Esophagus squamous epithelium (tissue), 4 donors: ENCODE measurements around the gene LRCH4.

ENCODE experiments used
- CTCF ChIP-seq, 6 experiments: fragments of 450-650 bp in 4 of 6; fragments of 200-600 bp in 2 of 6; sonication (generic) in 2 of 6; IDR thresholded peaks; one replicate each; pipeline ENCODE4 v1.5.1; 2016 to 2019; ENCODE audit warnings: antibody characterized with exemption in 6 of 6, mild to moderate bottlenecking in 4 of 6, moderate library complexity in 4 of 6
- POLR2A ChIP-seq, 4 donors: fragments of 450-650 bp; IDR thresholded peaks; one replicate each; pipeline ENCODE4 v1.6.1; 2017; ENCODE audit warnings: antibody characterized with exemption in 4 of 4, mild to moderate bottlenecking in 4 of 4, moderate library complexity in 3 of 4

GRCh38 chr7:100553032-100553431 is 32.9 kb downstream of the LRCH4 start:
- TF ChIP-seq CTCF (IDR thresholded peaks at IDR 0.05) = no peak
- TF ChIP-seq POLR2A (IDR thresholded peaks at IDR 0.05) = no peak
